PC-9 (cell line): ENCODE measurements around the gene MACROD2. TPM values are rescaled to one million over a fixed set of nuclear protein-coding genes. Genes with fewer than 3 reads are reported as not detected.

Source experiments
- BruUV-seq: library from RNA; stranded (reverse); fragments of 400-500 nt; replicated peaks from 2 replicates; lab custom pipeline; 2021; lab: Mats Ljungman, UMichigan
- CTCF ChIA-PET: fragments of 300-600 bp; sonication (Branson Sonifier 250); formaldehyde crosslinking; loops from one replicate; lab custom pipeline; 2022; ENCODE audit warnings: antibody characterized with exemption; lab: Charles Lee
- POLR2A ChIA-PET: fragments of 300-600 bp; sonication (Branson Sonifier 250); formaldehyde crosslinking; loops from one replicate; lab custom pipeline; 2022; ENCODE audit warnings: antibody characterized with exemption; ENCODE audit not compliant: unreplicated experiment; lab: Charles Lee
- DNase-seq, 2 experiments: peaks; one replicate each; pipeline versions ENCODE4 v3.0.0 to v3.0.0-alpha.2; 2015 to 2022; ENCODE audit warnings: mixed read lengths in 1 of 2
- H2AFZ ChIP-seq: fragments of 200-600 bp; sonication (generic); 2 replicates; pipeline ENCODE4 v1.8.1; 2017; ENCODE audit warnings: antibody characterized with exemption
- H3F3A ChIP-seq: fragments of 200-600 bp; sonication (generic); 2 replicates; pipeline ENCODE4 v1.8.1; 2017; ENCODE audit warnings: antibody characterized with exemption, mild to moderate bottlenecking, low read depth; ENCODE audit not compliant: insufficient read depth
- H3K27ac ChIP-seq: fragments of 200-600 bp; sonication (generic); 2 replicates; pipeline ENCODE4 v1.6.1; 2016; ENCODE audit warnings: mixed run types
- H3K27me3 ChIP-seq: fragments of 200-600 bp; sonication (generic); 2 replicates; pipeline ENCODE4 v1.6.1; 2016; ENCODE audit warnings: low read depth, mixed run types; ENCODE audit not compliant: insufficient read depth
- H3K36me3 ChIP-seq: fragments of 200-600 bp; sonication (generic); 2 replicates; pipeline ENCODE4 v1.6.1; 2016; ENCODE audit warnings: low read depth, mixed run types
- H3K4me1 ChIP-seq: fragments of 200-600 bp; sonication (generic); replicated peaks from 2 replicates; pipeline ENCODE4 v1.6.1; 2016; ENCODE audit warnings: mixed run types; ENCODE audit not compliant: insufficient read depth
- H3K4me2 ChIP-seq: fragments of 200-600 bp; sonication (generic); 2 replicates; pipeline ENCODE4 v1.6.1; 2017; ENCODE audit warnings: mixed run types
- H3K4me3 ChIP-seq: fragments of 200-600 bp; sonication (generic); 2 replicates; pipeline ENCODE4 v1.6.1; 2016; ENCODE audit warnings: mixed run types
- H3K79me2 ChIP-seq: fragments of 200-600 bp; sonication (generic); 2 replicates; pipeline ENCODE4 v1.6.1; 2017; ENCODE audit warnings: low read depth, mixed run types
- H3K9me2 ChIP-seq: fragments of 200-600 bp; sonication (generic); 2 replicates; pipeline ENCODE4 v1.8.1; 2017; ENCODE audit warnings: mild to moderate bottlenecking; ENCODE audit not compliant: insufficient read depth
- H3K9me3 ChIP-seq: fragments of 200-600 bp; sonication (generic); 2 replicates; pipeline ENCODE4 v1.8.1; 2016; ENCODE audit warnings: low read depth; ENCODE audit not compliant: insufficient read depth
- H4K20me1 ChIP-seq: fragments of 200-600 bp; sonication (generic); 2 replicates; pipeline ENCODE4 v1.8.1; 2017; ENCODE audit not compliant: insufficient read depth
- EZH2 ChIP-seq: fragments of 200-600 bp; sonication (generic); IDR thresholded peaks from 2 replicates; pipeline ENCODE4 v1.8.0; 2017; ENCODE audit warnings: antibody characterized with exemption, low read depth
- intact Hi-C: fragments of 100-400 bp; cut with micrococcal nuclease; formaldehyde crosslinking; loops from one replicate; pipeline ENCODE4 v1.10.0; 2022; ENCODE audit not compliant: unreplicated experiment
- total RNA-seq: library from RNA; stranded (reverse); gene quantifications from 2 replicates; pipeline ENCODE4 v1.2.3, GENCODE V29; 2021
- TF ChIP-seq, protein P1 (sequence below): fragments of 200-600 bp; sonication (generic); conservative IDR thresholded peaks from 2 replicates; pipeline ENCODE4 v1.6.1; 2017; ENCODE audit warnings: mixed run types, antibody characterized with exemption, mild to moderate bottlenecking, moderate library complexity

The MACROD2 gene
- total RNA-seq, 1 experiment from 2014 or later: 11.4 TPM

DNA sequence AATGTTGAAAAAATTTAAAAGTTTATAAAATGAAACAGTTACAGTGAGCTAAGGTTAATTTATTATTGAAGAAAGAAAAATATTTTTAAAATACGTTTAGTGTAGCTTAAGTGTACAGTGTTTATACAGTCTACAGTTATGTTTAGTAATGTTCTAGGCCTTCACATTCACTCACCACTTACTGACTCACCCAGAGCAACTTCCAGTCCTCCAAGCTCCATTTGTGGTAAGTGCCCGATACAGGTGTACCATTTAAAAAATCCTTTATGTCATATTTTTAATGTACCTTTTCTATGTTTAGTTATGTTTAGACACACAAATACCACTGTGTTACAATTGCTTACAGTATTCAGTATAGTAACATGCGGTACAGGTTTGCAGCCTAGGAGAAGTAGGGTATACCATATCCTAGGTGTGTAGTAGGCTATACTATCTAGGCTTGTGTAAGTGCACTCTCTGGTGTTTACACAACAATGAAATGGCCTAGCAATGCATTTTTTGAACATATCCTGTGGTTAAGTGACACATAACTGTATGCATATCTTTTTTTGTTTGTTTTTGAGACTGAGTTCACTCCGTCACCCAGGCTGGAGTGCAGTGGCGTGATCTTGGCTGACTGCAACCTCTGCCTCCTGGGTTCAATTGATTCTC, 315.8 kb downstream of the MACROD2 start:
- Histone ChIP-seq H3K27me3 (no peaks in the 10 kb centered on the region), H4K20me1 (no peaks in the 10 kb centered on the region), H3K4me3 (no peak overlapping the region), H3F3A (no peaks in the 10 kb centered on the region), H3K36me3 (no peaks in the 10 kb centered on the region), H3K9me2 (peaks cover 6% of the 10 kb centered on the region; the same call in 1 of the 2 replicates), H3K79me2 (no peaks in the 10 kb centered on the region), H3K4me1 (no peaks in the 10 kb centered on the region), H3K27ac (no peak overlapping the region), H3K4me2 (no peak overlapping the region), H3K9me3 (no peaks in the 10 kb centered on the region), H2AFZ (no peak overlapping the region)
- POLR2A ChIA-PET: no interaction called here
- intact Hi-C loops: no loop called here
- CTCF ChIA-PET: no interaction called here
- no TSS peak for BruUV-seq
- TF ChIP-seq EZH2: no peak
- TF ChIP-seq, protein P1, sequence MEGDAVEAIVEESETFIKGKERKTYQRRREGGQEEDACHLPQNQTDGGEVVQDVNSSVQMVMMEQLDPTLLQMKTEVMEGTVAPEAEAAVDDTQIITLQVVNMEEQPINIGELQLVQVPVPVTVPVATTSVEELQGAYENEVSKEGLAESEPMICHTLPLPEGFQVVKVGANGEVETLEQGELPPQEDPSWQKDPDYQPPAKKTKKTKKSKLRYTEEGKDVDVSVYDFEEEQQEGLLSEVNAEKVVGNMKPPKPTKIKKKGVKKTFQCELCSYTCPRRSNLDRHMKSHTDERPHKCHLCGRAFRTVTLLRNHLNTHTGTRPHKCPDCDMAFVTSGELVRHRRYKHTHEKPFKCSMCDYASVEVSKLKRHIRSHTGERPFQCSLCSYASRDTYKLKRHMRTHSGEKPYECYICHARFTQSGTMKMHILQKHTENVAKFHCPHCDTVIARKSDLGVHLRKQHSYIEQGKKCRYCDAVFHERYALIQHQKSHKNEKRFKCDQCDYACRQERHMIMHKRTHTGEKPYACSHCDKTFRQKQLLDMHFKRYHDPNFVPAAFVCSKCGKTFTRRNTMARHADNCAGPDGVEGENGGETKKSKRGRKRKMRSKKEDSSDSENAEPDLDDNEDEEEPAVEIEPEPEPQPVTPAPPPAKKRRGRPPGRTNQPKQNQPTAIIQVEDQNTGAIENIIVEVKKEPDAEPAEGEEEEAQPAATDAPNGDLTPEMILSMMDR: no peak
- DNase-seq: no peak

DNA sequence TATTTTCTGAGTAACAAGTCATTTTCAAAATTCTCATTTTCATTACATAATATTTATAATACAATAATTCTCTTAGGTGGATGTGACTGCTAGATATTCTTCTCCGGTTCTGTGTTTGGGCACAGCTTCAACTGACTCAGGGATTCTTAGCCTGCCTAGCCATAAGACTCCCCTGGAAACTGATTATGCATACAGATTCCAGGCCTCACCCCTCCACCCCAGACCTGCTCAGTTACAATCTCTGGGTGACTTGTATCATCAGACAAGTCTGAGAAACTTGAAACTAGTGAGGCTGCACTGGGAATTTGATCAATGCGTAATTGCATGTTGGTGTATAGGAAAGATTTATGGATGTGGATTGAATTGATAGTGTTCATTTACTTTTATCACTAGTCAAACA, 316.7 kb downstream of the MACROD2 start:
- Histone ChIP-seq H3K36me3 (no peaks in the 10 kb centered on the region), H2AFZ (no peak overlapping the region), H3K79me2 (no peaks in the 10 kb centered on the region), H3K4me3 (no peak overlapping the region), H3K9me2 (no peaks in the 10 kb centered on the region), H3K4me2 (no peak overlapping the region), H4K20me1 (no peaks in the 10 kb centered on the region), H3F3A (no peaks in the 10 kb centered on the region), H3K9me3 (no peaks in the 10 kb centered on the region), H3K4me1 (no peaks in the 10 kb centered on the region), H3K27ac (no peak overlapping the region), H3K27me3 (no peaks in the 10 kb centered on the region)
- no TSS peak for BruUV-seq
- TF ChIP-seq EZH2: no peak
- TF ChIP-seq, protein P1: no peak
- POLR2A ChIA-PET: no interaction called here
- CTCF ChIA-PET: no interaction called here
- intact Hi-C loops: no loop called here
- no peak for DNase-seq

DNA sequence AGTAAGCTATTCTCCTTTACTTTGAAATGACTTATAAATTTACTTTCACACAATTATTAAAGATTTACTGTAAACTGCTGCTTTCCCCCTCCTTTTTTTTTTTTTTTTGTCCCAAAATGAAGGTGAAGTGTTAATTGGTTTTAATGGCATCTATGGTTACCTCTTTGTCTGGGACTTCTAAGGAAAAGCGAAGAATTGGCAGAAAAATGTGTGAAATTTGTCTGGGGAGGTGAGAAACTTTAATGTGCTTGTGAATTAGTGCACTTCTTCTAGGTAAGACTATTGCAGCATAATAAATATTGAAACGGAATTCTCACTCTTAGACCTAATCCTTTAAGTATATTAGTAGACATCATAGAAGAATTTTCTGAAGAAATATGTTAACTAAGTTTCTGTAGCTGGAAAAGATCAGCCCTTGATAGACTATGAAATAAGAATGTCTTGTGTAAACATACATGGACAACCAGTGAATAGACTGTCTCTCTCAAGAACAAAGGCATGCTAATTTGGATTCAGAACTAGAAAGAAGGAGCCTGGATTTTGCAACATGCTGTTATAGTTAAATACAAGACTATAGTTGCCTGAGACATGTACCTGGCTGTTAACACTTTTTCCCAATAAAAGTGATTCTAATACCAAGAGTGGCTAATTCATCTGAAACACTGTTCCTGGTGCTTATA, 318.2 kb downstream of the MACROD2 start:
- no peaks in the 10 kb centered on the region for H3K4me1 ChIP-seq
- no peak overlapping the region for H2AFZ ChIP-seq
- BruUV-seq: no TSS peak

More for the DNA sequence above, 318.2 kb downstream of the MACROD2 start:
- no peak for DNase-seq
- ChIA-PET POLR2A (no interaction called here), CTCF (no interaction called here)
- no peaks in the 10 kb centered on the region for H4K20me1 ChIP-seq
- TF ChIP-seq, protein P1: no peak
- no peak for TF ChIP-seq EZH2
- H3K36me3 ChIP-seq: no peaks in the 10 kb centered on the region
- H3K4me2 ChIP-seq: no peak overlapping the region
- no peaks in the 10 kb centered on the region for H3K9me3 ChIP-seq
- no peaks in the 10 kb centered on the region for H3K27me3 ChIP-seq
- H3K27ac ChIP-seq: no peak overlapping the region
- no peaks in the 10 kb centered on the region for H3K79me2 ChIP-seq
- intact Hi-C loops: no loop called here
- no peak overlapping the region for H3K4me3 ChIP-seq
- no peaks in the 10 kb centered on the region for H3K9me2 ChIP-seq
- H3F3A ChIP-seq: no peaks in the 10 kb centered on the region
